Keratinocyte (primary cell): ENCODE measurements around the gene GCNT1. TPM values are rescaled to one million over a fixed set of nuclear protein-coding genes. Genes with fewer than 3 reads are reported as not detected.
"Not testable (repeated sequence)": the region's sequence is repeated elsewhere in the genome, so short reads cannot be mapped to it uniquely, and the experiment has no call there.

Experiments used
- DNase-seq: peaks from one replicate; pipeline ENCODE4 v3.0.0-alpha.2; 2011; ENCODE audit warnings: low read depth, missing footprints, low spot score
- FAIRE-seq: peaks from 2 replicates; lab custom pipeline; 2011; peaks lifted over from hg19 to GRCh38; lab: Jason Lieb, UNC
- H2AFZ ChIP-seq: 2 replicates; pipeline ENCODE4 v1.6.0; 2012; ENCODE audit warnings: low read length, control low read depth, inconsistent platforms; ENCODE audit not compliant: control insufficient read depth
- H3K27ac ChIP-seq: 2 replicates; pipeline ENCODE4 v1.5.1; 2011; ENCODE audit warnings: low read length; ENCODE audit not compliant: control insufficient read depth, insufficient read depth
- H3K27me3 ChIP-seq: 3 replicates; pipeline ENCODE4 v1.6.0; 2011; ENCODE audit warnings: low read length; ENCODE audit not compliant: control insufficient read depth, insufficient read depth; ENCODE audit errors: extremely low read depth
- H3K36me3 ChIP-seq, 2 experiments: 2 replicates in 1 of 2; 3 replicates in 1 of 2; pipeline ENCODE4 v1.5.1; 2011; ENCODE audit warnings: low read length in 2 of 2, mild to moderate bottlenecking in 1 of 2; ENCODE audit not compliant: control insufficient read depth in 2 of 2, insufficient read depth in 2 of 2; ENCODE audit errors: extremely low read depth in 1 of 2
- H3K4me1 ChIP-seq: 3 replicates; pipeline ENCODE4 v1.5.1; 2011; ENCODE audit warnings: low read length; ENCODE audit not compliant: control insufficient read depth, insufficient read depth; ENCODE audit errors: extremely low read depth
- H3K4me2 ChIP-seq: 3 replicates; pipeline ENCODE4 v1.6.0; 2011; ENCODE audit warnings: low read depth, low read length; ENCODE audit not compliant: control insufficient read depth, insufficient read depth; ENCODE audit errors: extremely low read depth
- H3K4me3 ChIP-seq, 3 experiments: fragments of 200-600 bp in 1 of 3; sonication (generic) in 1 of 3; 2 replicates in 2 of 3; 3 replicates in 1 of 3; pipeline ENCODE4 v1.5.1; 2011 to 2016; ENCODE audit warnings: low read length in 3 of 3, mild to moderate bottlenecking in 3 of 3, control low read depth in 2 of 3, inconsistent platforms in 1 of 3, low read depth in 1 of 3, mixed read lengths in 1 of 3, mixed run types in 1 of 3, moderate library complexity in 1 of 3; ENCODE audit not compliant: control insufficient read depth in 2 of 3, insufficient read depth in 2 of 3; ENCODE audit errors: extremely low read depth in 1 of 3
- H3K79me2 ChIP-seq: 2 replicates; pipeline ENCODE4 v1.6.0; 2012; ENCODE audit warnings: low read length; ENCODE audit not compliant: control insufficient read depth, insufficient read depth
- H3K9ac ChIP-seq: 3 replicates; pipeline ENCODE4 v1.6.0; 2011; ENCODE audit warnings: low read length; ENCODE audit not compliant: control insufficient read depth, insufficient read depth; ENCODE audit errors: extremely low read depth
- H3K9me1 ChIP-seq: 3 replicates; pipeline ENCODE4 v1.6.0; 2011; ENCODE audit warnings: low read length; ENCODE audit not compliant: control insufficient read depth, insufficient read depth; ENCODE audit errors: extremely low read depth
- H3K9me3 ChIP-seq: 2 replicates; pipeline ENCODE4 v1.5.1; 2012; ENCODE audit warnings: low read depth, low read length; ENCODE audit not compliant: control insufficient read depth
- H4K20me1 ChIP-seq: 3 replicates; pipeline ENCODE4 v1.6.0; 2011; ENCODE audit warnings: low read length; ENCODE audit not compliant: control insufficient read depth, insufficient read depth; ENCODE audit errors: extremely low read depth
- EZH2 ChIP-seq: IDR thresholded peaks from one replicate; pipeline ENCODE4 v1.6.1; 2012; ENCODE audit warnings: inconsistent platforms, mild to moderate bottlenecking, low read length, moderate library complexity
- dilution Hi-C: fragments of 300-500 bp; cut with MboI; formaldehyde crosslinking; loops from one replicate; pipeline ENCODE4 v1.7.0; 2020; ENCODE audit warnings: low sequenced_read_pairs; ENCODE audit not compliant: extremely low pct_ligation_motif_present
- polyA plus RNA-seq, 5 experiments: library from polyadenylated mRNA; depleted of rRNA in 3 of 5; stranded (reverse) in 3 of 5; stranded (forward) in 1 of 5; unstranded in 1 of 5; fragments of >200 nt; gene quantifications; 1 replicate in 1 of 5; 2 replicates in 3 of 5; 3 replicates in 1 of 5; pipeline versions ENCODE4 v1.2.1 to v1.2.3, GENCODE V29; 2011 to 2012; ENCODE audit warnings: missing spikeins in 2 of 5, low read depth in 1 of 5, low replicate concordance in 1 of 5
- TF ChIP-seq, protein P1 (sequence below), 3 experiments: IDR thresholded peaks in 1 of 3; conservative IDR thresholded peaks in 1 of 3; optimal IDR thresholded peaks in 1 of 3; 2 replicates in 2 of 3; 3 replicates in 1 of 3; pipeline versions ENCODE3 to v1.5.1; 2011; ENCODE audit warnings: low read length in 3 of 3, mild to moderate bottlenecking in 3 of 3, moderate library complexity in 2 of 3, control low read depth in 1 of 3, inconsistent platforms in 1 of 3; ENCODE audit not compliant: insufficient read depth in 2 of 3; ENCODE audit errors: extremely low read depth in 1 of 3

GCNT1 gene
- polyA plus RNA-seq, 1 donor (not counting 4 experiments of a cell fraction or from before 2014, with no cell fraction given) = 7.5 TPM

DNA sequence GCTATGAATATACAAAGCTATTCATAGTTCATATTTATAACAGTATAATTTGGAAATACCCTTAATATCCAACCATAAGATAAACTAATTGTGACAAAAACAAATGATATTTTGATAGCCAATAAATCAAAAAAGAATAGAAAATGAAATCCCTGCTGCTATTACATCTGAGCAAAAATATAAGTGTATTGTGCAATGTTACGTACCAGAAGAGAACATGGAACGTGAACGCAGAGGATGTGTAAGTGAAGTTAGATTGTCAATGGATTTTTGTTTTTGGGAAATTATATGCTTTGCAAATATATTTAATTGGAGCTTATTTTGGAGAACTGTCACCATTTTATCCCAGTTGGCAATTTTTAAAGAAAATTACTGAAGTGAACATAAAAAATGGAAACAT is 15.4 kb downstream of the GCNT1 start:
- Histone ChIP-seq H3K36me3 (no peaks in the 10 kb centered on the region), H4K20me1 (no peaks in the 10 kb centered on the region), H3K27me3 (no peaks in the 10 kb centered on the region), H2AFZ (no peak overlapping the region), H3K27ac (no peak overlapping the region), H3K9me1 (no peaks in the 10 kb centered on the region), H3K9me3 (no peaks in the 10 kb centered on the region), H3K9ac (no peak overlapping the region), H3K4me2 (no peak overlapping the region), H3K79me2 (no peaks in the 10 kb centered on the region), H3K4me3 (no peak overlapping the region), H3K4me1 (no peaks in the 10 kb centered on the region)
- no peak for DNase-seq
- no peak for TF ChIP-seq EZH2
- TF ChIP-seq, protein P1, sequence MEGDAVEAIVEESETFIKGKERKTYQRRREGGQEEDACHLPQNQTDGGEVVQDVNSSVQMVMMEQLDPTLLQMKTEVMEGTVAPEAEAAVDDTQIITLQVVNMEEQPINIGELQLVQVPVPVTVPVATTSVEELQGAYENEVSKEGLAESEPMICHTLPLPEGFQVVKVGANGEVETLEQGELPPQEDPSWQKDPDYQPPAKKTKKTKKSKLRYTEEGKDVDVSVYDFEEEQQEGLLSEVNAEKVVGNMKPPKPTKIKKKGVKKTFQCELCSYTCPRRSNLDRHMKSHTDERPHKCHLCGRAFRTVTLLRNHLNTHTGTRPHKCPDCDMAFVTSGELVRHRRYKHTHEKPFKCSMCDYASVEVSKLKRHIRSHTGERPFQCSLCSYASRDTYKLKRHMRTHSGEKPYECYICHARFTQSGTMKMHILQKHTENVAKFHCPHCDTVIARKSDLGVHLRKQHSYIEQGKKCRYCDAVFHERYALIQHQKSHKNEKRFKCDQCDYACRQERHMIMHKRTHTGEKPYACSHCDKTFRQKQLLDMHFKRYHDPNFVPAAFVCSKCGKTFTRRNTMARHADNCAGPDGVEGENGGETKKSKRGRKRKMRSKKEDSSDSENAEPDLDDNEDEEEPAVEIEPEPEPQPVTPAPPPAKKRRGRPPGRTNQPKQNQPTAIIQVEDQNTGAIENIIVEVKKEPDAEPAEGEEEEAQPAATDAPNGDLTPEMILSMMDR (optimal IDR thresholded peaks at IDR 0.05 in 1 of 3, IDR thresholded peaks at IDR 0.05 in 1 of 3, conservative IDR thresholded peaks at IDR 0.05 in 1 of 3; ENCODE audit: extremely low read depth in 1 of 3, insufficient read depth in 2 of 3, low read length in 3 of 3) = no peak
- no peak for FAIRE-seq
- dilution Hi-C loops = no loop called here

DNA sequence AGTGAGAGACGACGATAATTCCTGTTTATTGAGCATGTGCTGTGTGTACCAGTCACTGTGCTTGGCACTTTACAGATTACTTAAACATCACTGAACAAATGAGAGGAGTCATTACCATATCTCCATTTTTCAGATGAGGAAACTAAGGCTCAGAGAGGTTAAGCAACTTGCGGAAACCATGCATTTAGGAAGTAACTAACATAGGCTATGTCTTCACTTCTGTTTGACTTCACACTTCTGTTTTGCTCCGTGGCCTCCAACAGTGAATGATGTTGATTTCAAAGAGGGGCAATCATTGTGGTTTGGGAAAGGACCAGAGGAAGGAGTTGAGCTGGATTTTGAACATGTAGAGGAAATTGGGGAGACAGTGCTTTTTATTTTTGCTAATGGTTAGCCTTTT is 16.7 kb downstream of the GCNT1 start:
- no peak overlapping the region for H3K9ac ChIP-seq
- H3K79me2 ChIP-seq = no peaks in the 10 kb centered on the region
- no peak overlapping the region for H3K4me2 ChIP-seq
- DNase-seq (no peak), FAIRE-seq (no peak)
- no peaks in the 10 kb centered on the region for H3K4me1 ChIP-seq
- no peaks in the 10 kb centered on the region for H3K9me1 ChIP-seq
- no peak overlapping the region for H3K4me3 ChIP-seq
- no peaks in the 10 kb centered on the region for H3K9me3 ChIP-seq
- no peak overlapping the region for H2AFZ ChIP-seq
- dilution Hi-C loops = no loop called here
- H3K27me3 ChIP-seq = no peaks in the 10 kb centered on the region
- no peaks in the 10 kb centered on the region for H4K20me1 ChIP-seq
- no peak overlapping the region for H3K27ac ChIP-seq
- TF ChIP-seq EZH2 = no peak
- TF ChIP-seq, protein P1 (optimal IDR thresholded peaks at IDR 0.05 in 1 of 3, IDR thresholded peaks at IDR 0.05 in 1 of 3, conservative IDR thresholded peaks at IDR 0.05 in 1 of 3; ENCODE audit: extremely low read depth in 1 of 3, insufficient read depth in 2 of 3, low read length in 3 of 3) = no peak
- H3K36me3 ChIP-seq = no peaks in the 10 kb centered on the region

DNA sequence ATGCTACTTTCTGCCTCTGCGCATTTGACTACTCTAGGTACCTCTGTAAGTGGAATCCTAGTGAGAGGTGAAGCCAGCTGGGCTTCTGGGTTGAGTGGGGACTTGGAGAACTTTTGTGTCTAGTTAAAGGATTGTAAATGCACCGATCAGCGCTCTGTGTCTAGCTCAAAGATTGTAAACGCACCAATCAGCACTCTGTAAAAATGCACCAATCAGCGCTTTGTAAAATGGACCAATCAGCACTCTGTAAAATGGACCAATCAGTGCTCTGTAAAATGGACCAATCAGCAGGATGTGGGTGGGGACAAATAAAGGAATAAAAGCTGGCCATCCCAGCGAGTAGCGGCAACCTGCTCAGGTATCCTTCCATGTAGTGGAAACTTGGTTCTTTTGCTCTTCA is 18.8 kb downstream of the GCNT1 start:
- H4K20me1 ChIP-seq, DNase-seq, H3K9me1 ChIP-seq, H3K9me3 ChIP-seq, H3K27me3 ChIP-seq, H3K4me1 ChIP-seq, dilution Hi-C loops, H3K4me3 ChIP-seq, H3K9ac ChIP-seq, H3K27ac ChIP-seq, H3K4me2 ChIP-seq, H3K79me2 ChIP-seq, H2AFZ ChIP-seq, FAIRE-seq, H3K36me3 ChIP-seq: not testable (repeated sequence)
